Ovary (tissue), 3 donors: Measurements from ENCODE around the gene PPL.

Experiments used
- CTCF ChIP-seq, 3 donors: fragments of 450-650 bp in 2 of 3; fragments of 200-600 bp in 1 of 3; IDR thresholded peaks; one replicate each; pipeline versions ENCODE4 v1.5.1 to v1.8.0; 2016 to 2022; ENCODE audit warnings: antibody characterized with exemption in 3 of 3, mild to moderate bottlenecking in 1 of 3
- EP300 ChIP-seq: sonication (generic); formaldehyde crosslinking; IDR thresholded peaks from one replicate; pipeline ENCODE4 v1.6.1; 2017; ENCODE audit warnings: antibody characterized with exemption
- donor health status: DM: no; HTN: no; CAD: no.

GRCh38 chr16:4888428-4889135 lies 48.4 kb downstream of the PPL start:
- TF ChIP-seq EP300 = no peak
- TF ChIP-seq CTCF (IDR thresholded peaks at IDR 0.05) = no peak
